GM18508 (cell line): ENCODE data around the gene CPVL.

Source experiments
- ATAC-seq: cut with Tn5 transposase; IDR thresholded peaks from one replicate; pipeline ENCODE4 v1.9.1; 2021; ENCODE audit warnings: moderate number of reproducible peaks; ENCODE audit not compliant: insufficient read depth, unreplicated experiment

CPVL gene

GRCh38 chr7:29146057-29146706 lies at the start of gene CPVL:
Gene CPVL (minus strand): TSS chr7:29146537. CDS start chr7:29121061, 25,476 bp downstream.
- ATAC-seq = no peak

- no peak for ATAC-seq
Measured at GRCh38 chr7:29194594-29195427, 48.5 kb upstream of the CPVL start, which contains the start of gene CHN2. Gene CHN2 (plus strand): TSS chr7:29194775.

DNA sequence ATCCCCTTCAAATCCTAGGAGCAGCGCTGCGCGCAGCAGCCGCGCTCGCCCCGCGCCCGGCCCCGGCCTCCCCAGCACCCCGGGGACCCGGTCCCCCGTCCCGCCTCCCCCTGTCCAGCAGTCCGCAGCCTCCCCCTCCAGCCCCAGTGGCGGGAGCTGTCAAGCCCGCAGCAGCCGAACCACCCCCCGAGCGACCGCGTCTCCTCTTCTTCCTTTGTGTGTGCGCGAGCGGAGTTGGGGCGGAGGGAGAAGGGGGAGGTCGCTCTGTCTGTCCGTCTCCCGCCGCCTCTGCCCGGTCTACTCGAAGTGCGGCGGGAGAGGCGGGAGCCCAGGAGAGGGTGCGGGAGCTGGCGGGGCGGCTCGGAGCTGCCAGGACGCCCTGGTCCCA lies 47.9 kb upstream of the CPVL start:
- no peak for ATAC-seq

GRCh38 chr7:29193316-29194205 lies 47.2 kb upstream of the CPVL start:
- ATAC-seq = no peak

GRCh38 chr7:29192811-29193210 lies 46.5 kb upstream of the CPVL start:
- ATAC-seq = no peak

GRCh38 chr7:29192323-29192722 lies 46.0 kb upstream of the CPVL start:
- ATAC-seq = no peak

- ATAC-seq = no peak
Measured at GRCh38 chr7:29190349-29191045, 44.2 kb upstream of the CPVL start.

DNA sequence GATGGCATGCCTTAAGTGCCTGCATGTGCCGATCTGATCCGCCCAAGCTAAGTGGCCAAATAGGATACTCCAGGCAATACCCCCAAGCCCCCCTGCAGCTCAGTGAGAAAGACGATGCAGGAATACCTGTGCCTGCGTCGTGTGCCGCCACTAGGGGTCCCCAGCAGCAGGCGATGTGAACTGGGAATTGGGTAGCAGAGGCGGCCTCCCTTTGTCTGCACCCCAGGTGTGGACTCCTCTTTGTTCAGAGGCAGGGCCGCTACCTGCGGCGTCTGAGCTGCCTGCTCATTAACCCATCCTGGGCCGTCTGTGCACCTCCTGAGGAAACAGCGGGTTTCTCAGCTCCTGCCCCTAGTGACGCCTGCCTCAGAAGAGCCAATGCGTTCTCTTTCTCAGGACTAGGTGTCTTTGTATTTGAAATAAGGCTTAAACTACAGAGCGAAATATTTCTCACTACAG lies 43.4 kb upstream of the CPVL start:
- ATAC-seq = no peak

GRCh38 chr7:29185613-29186012 lies 39.3 kb upstream of the CPVL start:
- ATAC-seq = no peak

DNA sequence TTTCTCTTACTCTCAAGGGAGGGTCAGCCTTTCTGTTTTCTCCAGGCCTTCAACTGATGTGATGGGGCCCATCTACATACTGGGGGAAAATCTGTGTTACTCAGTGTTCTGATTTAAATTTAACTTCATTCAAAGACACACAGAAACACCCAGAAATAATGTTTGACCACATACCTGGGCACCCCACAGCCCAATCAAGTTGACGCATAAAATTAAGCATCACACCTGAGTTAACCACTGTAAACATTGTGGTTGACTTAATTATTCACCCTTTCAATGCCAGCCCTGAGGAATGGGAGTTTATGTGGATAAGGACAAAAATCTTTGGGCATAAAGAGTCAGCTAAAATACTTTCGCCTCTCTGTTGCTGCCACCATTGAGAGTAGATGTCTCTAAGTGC lies 38.3 kb upstream of the CPVL start:
- ATAC-seq = no peak

DNA sequence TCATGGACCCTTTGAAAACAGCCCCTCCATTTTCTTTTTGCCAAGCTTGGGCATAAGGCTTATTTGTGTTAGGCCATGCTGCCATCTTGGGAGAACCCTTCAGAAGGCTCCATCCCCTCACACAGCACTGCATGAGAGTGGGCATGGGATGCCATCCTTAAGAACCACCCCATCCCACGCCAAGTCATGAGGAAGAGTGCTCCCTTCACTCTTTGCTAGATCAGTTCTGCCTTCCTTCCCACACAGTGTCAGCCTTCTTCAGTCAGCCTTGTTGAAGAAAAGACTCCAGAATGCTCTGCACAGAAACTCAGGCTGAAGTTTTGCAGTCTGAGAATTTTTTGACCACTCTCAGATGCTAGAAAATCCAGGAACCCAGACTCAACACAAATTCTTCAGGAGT lies 32.8 kb upstream of the CPVL start:
- no peak for ATAC-seq

DNA sequence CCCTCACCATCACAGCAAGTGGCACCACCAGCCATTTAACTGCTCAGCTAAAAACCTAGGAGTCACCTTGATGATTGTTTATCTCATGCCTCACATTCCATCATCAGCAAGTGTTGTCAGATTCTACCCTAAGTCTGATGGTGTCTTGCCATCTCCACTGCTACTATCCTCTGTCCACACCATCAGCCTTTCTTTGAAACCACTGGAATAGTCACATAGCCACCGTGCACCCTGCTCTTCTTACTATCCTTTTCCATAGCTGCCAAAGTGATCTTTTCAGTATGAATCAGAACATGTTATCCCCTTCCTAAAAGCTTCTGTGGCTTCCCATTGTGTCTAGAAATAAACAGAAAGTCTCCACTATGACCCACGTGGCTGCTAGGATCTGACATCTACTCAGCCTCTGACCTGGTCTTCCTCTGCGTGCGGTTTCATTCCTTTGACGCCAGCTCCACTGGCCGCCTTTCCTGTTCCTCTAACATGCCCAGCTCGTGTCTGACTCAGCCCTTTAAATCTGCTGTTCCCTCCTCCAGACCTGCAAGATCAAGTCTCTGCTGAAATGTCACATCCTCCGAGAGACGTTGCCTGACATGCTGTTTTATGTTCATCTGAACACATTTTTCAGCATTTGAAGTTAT lies 31.7 kb upstream of the CPVL start:
- ATAC-seq = no peak

- ATAC-seq = no peak
Measured at GRCh38 chr7:29173458-29173857, 27.1 kb upstream of the CPVL start.

GRCh38 chr7:29170781-29171180 lies 24.4 kb upstream of the CPVL start:
- ATAC-seq = no peak

DNA sequence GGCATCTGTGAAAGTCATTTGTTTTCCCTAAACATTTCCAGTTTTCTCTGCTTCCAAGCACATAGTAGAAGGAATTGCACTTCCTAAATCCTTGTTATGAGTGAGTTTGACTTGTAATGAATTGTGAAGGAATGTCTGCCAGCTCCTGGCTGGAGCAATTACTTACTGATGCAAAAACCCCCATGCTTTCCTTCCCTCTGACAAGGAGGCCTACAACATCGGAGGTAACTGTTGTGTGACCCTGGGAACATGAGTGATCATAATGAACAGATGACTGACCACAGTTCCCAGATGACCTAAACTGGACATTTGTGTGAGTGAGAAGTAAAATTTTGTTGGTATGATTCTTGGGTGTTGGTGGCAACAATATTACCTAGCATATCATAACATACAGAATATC lies 21.4 kb upstream of the CPVL start:
- no peak for ATAC-seq

DNA sequence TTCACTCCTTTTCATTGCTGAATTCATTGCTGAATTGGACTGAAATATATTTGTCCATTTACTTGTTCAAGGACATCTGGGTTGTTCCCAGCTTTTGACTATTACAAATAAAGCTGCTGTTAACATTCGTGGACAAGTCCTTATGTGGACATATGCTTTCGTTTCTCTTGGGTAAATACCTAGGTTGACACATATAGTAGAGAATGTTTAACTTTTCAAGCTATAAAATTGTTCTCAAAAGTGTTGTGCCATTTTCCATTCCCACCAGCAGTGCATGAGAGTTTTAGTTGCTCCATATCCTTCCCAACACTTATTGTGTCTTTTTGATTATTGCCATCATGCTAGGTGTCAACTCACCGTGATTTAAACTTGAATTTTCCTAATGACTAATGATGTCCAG lies 17.5 kb upstream of the CPVL start:
- no peak for ATAC-seq

DNA sequence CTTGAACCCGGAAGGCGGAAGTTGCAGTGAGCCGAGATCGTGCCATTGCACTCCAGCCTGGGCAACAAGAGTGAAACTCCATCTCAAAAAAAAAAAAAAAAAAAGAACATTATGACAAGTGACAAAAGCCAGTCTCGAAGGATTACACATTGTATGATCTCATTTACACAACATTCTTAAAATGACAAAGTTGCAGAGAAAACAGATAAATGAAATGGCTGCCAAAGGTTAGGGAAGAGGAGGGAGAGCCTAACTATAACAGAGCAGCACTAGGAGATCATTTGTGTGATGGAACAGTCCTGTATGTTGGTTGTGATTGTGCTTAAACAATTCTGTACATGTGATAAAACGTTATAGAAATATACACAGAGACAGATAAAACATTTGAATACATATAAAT lies 16.2 kb upstream of the CPVL start:
- no peak for ATAC-seq

GRCh38 chr7:29161231-29161630 lies 14.9 kb upstream of the CPVL start:
- ATAC-seq = no peak

DNA sequence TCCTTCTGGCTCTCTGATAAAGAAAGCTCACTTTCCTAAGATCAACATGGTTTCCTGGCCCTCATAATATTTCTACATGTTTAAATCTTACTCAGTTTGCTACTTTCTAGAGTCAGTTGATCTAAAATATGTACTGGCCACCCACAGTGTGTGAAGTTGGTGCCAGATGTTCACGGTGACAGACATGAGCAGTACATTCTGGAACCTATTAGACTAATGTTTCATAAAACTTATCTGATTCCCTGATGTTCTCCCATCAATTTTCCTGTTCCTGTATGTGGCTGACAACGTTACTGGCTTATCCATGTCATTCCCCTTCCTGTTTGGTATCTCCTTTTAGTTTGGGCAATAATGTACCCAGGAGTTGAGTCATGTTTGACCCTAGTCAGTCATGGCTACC lies 13.7 kb upstream of the CPVL start:
- no peak for ATAC-seq
